Ovary (tissue), 3 donors: ENCODE results near the gene KSR1.

Experiments
- CTCF ChIP-seq, 3 donors: fragments of 450-650 bp in 2 of 3; fragments of 200-600 bp in 1 of 3; IDR thresholded peaks; one replicate each; pipeline versions ENCODE4 v1.5.1 to v1.8.0; 2016 to 2022; ENCODE audit warnings: antibody characterized with exemption in 3 of 3, mild to moderate bottlenecking in 1 of 3
- POLR2A ChIP-seq: fragments of 450-650 bp; IDR thresholded peaks from one replicate; pipeline ENCODE4 v1.6.1; 2017; ENCODE audit warnings: antibody characterized with exemption, mild to moderate bottlenecking, moderate library complexity
- donor health status: DM: no; HTN: no; CAD: no.

GRCh38 chr17:27473748-27474609, 17.7 kb downstream of the KSR1 start:
- TF ChIP-seq CTCF (IDR thresholded peaks at IDR 0.05) (no peak), POLR2A (no peak)
